Endothelial cell of umbilical vein (primary cell): ENCODE results near the gene GPR146. TPM values are rescaled to one million over a fixed set of nuclear protein-coding genes. Genes with fewer than 3 reads are reported as not detected.

Experiments used
- BruUV-seq: library from RNA; stranded (reverse); fragments of 400-500 nt; replicated peaks from 2 replicates; lab custom pipeline; 2021; lab: Mats Ljungman, UMichigan
- CTCF ChIA-PET: fragments of 300-600, 350-600 bp; sonication (Branson Sonifier 250); formaldehyde crosslinking; loops from one replicate; lab custom pipeline; 2021; ENCODE audit warnings: antibody characterized with exemption, inconsistent platforms; lab: Charles Lee
- POLR2A ChIA-PET: fragments of 300-600, 350-600 bp; sonication (Branson Sonifier 250); formaldehyde crosslinking; loops from one replicate; lab custom pipeline; 2021; ENCODE audit warnings: antibody characterized with exemption, inconsistent platforms; lab: Charles Lee
- DNase-seq: peaks from one replicate; pipeline ENCODE4 v3.0.0-alpha.2; 2011; ENCODE audit warnings: low read depth, low spot score
- FAIRE-seq: peaks from 2 replicates; lab custom pipeline; 2011; peaks lifted over from hg19 to GRCh38; lab: Jason Lieb, UNC
- H2AFZ ChIP-seq: 2 replicates; pipeline ENCODE4 v1.6.0; 2012; ENCODE audit warnings: low read depth, low read length, control low read depth, inconsistent platforms
- H3K27ac ChIP-seq: 2 replicates; pipeline ENCODE4 v1.5.1; 2011; ENCODE audit warnings: low read depth, mild to moderate bottlenecking, control low read depth, low read length, moderate library complexity; ENCODE audit not compliant: insufficient read depth
- H3K27me3 ChIP-seq, 2 experiments: 2 replicates each; pipeline versions ENCODE4 v1.6.0 to v1.6.1; 2011; ENCODE audit warnings: low read length in 2 of 2, mixed read lengths in 1 of 2; ENCODE audit not compliant: control insufficient read depth in 2 of 2, insufficient read depth in 2 of 2
- H3K36me3 ChIP-seq, 2 experiments: 2 replicates in 1 of 2; 3 replicates in 1 of 2; pipeline ENCODE4 v1.5.1; 2011; ENCODE audit warnings: low read length in 2 of 2, mild to moderate bottlenecking in 1 of 2, moderate library complexity in 1 of 2; ENCODE audit not compliant: control insufficient read depth in 2 of 2, insufficient read depth in 2 of 2; ENCODE audit errors: extremely low read depth in 1 of 2
- H3K4me1 ChIP-seq: 3 replicates; pipeline ENCODE4 v1.5.1; 2011; ENCODE audit warnings: mild to moderate bottlenecking, low read length; ENCODE audit not compliant: control insufficient read depth, insufficient read depth; ENCODE audit errors: extremely low read depth
- H3K4me2 ChIP-seq: 2 replicates; pipeline ENCODE4 v1.6.1; 2011; ENCODE audit warnings: low read length, control low read depth, mixed read lengths; ENCODE audit not compliant: insufficient read depth
- H3K4me3 ChIP-seq, 3 experiments: fragments of 200-600 bp in 1 of 3; sonication (generic), shearing (Covaris generic) in 1 of 3; replicated peaks in 1 of 3; 2 replicates each; pipeline ENCODE4 v1.5.1; 2011 to 2016; ENCODE audit warnings: control low read depth in 3 of 3, low read length in 3 of 3, mild to moderate bottlenecking in 2 of 3, inconsistent platforms in 1 of 3, low read depth in 1 of 3, moderate library complexity in 1 of 3; ENCODE audit not compliant: insufficient read depth in 1 of 3
- H3K79me2 ChIP-seq: 2 replicates; pipeline ENCODE4 v1.6.0; 2012; ENCODE audit warnings: low read length, inconsistent platforms; ENCODE audit not compliant: control insufficient read depth, insufficient read depth
- H3K9ac ChIP-seq: replicated peaks from 2 replicates; pipeline ENCODE3; 2011; ENCODE audit warnings: low read length, control low read depth; ENCODE audit not compliant: insufficient read depth; ENCODE audit errors: extremely low read depth
- H3K9me1 ChIP-seq: replicated peaks from 3 replicates; pipeline ENCODE4 v1.6.0; 2011; ENCODE audit warnings: mild to moderate bottlenecking, low read length; ENCODE audit not compliant: control insufficient read depth, insufficient read depth; ENCODE audit errors: extremely low read depth
- H3K9me3 ChIP-seq: replicated peaks from 2 replicates; pipeline ENCODE4 v1.5.1; 2012; ENCODE audit warnings: low read length, inconsistent platforms; ENCODE audit not compliant: control insufficient read depth, insufficient read depth
- H4K20me1 ChIP-seq: replicated peaks from 2 replicates; pipeline ENCODE3; 2011; ENCODE audit warnings: mild to moderate bottlenecking, low read length; ENCODE audit not compliant: control insufficient read depth, insufficient read depth; ENCODE audit errors: extremely low read depth
- CTCF ChIP-seq, 2 donors: IDR thresholded peaks; 1 replicate in 1 of 2; 2 replicates in 1 of 2; pipeline ENCODE4 v1.5.1; 2011; ENCODE audit warnings: low read length in 2 of 2, mild to moderate bottlenecking in 2 of 2, moderate library complexity in 2 of 2, control low read depth in 1 of 2, inconsistent platforms in 1 of 2, low read depth in 1 of 2; ENCODE audit not compliant: insufficient read depth in 1 of 2; ENCODE audit errors: extremely low read depth in 1 of 2
- EZH2 ChIP-seq: IDR thresholded peaks from 2 replicates; pipeline ENCODE4 v1.6.1; 2012; ENCODE audit warnings: borderline replicate concordance, low read depth, mild to moderate bottlenecking, moderate library complexity, low read length, inconsistent platforms; ENCODE audit not compliant: severe bottlenecking
- FOS ChIP-seq: IDR thresholded peaks from 2 replicates; pipeline ENCODE4 v1.6.1; 2011; ENCODE audit warnings: mild to moderate bottlenecking, low read length, moderate library complexity, borderline replicate concordance; ENCODE audit not compliant: insufficient read depth
- GATA2 ChIP-seq: IDR thresholded peaks from 2 replicates; pipeline ENCODE4 v1.7.0; 2011; ENCODE audit warnings: low read depth, mild to moderate bottlenecking, moderate library complexity, mixed read lengths, low read length; ENCODE audit not compliant: insufficient read length, insufficient read depth
- JUN ChIP-seq: IDR thresholded peaks from 2 replicates; pipeline ENCODE4 v1.6.1; 2011; ENCODE audit warnings: borderline replicate concordance, low read depth; ENCODE audit not compliant: insufficient read length, insufficient read depth
- MAX ChIP-seq: IDR thresholded peaks from 2 replicates; pipeline ENCODE4 v1.6.1; 2011; ENCODE audit not compliant: insufficient read depth, insufficient read length
- MYC ChIP-seq: IDR thresholded peaks from one replicate; pipeline ENCODE4 v1.6.1; 2011; ENCODE audit warnings: mild to moderate bottlenecking, low read depth, low read length
- POLR2A ChIP-seq: IDR thresholded peaks from 2 replicates; pipeline ENCODE4 v1.6.1; 2012; ENCODE audit warnings: low read depth, mild to moderate bottlenecking, control low read depth, low read length
- POLR2AphosphoS5 ChIP-seq: IDR thresholded peaks from 2 replicates; pipeline ENCODE4 v1.6.1; 2012; ENCODE audit warnings: low read depth, mild to moderate bottlenecking, control low read depth, low read length, moderate library complexity; ENCODE audit not compliant: insufficient read depth
- dilution Hi-C: fragments of 300-500 bp; cut with MboI; formaldehyde crosslinking; loops from one replicate; pipeline ENCODE4 v1.15.0; 2019; ENCODE audit warnings: low sequenced_read_pairs; ENCODE audit not compliant: extremely low pct_ligation_motif_present
- intact Hi-C: fragments of 100-400 bp; cut with micrococcal nuclease; formaldehyde crosslinking; loops from one replicate; pipeline ENCODE4 v1.10.0; 2022
- polyA plus RNA-seq, 4 experiments: library from polyadenylated mRNA; depleted of rRNA in 3 of 4; stranded (reverse) in 3 of 4; unstranded in 1 of 4; fragments of >200 nt; gene quantifications; 2 replicates each; pipeline versions ENCODE4 v1.2.1 to v1.2.3, GENCODE V29; 2011 to 2012; ENCODE audit warnings: missing spikeins in 1 of 4
- total RNA-seq: library from RNA; stranded (reverse); gene quantifications from 2 replicates; pipeline ENCODE4 v1.2.3, GENCODE V29; 2021

GPR146 gene
- total and polyA plus RNA-seq, 2 donors (not counting 3 experiments of a cell fraction or from before 2014, with no cell fraction given) = 18.5 to 44.8 TPM

GRCh38 chr7:1105189-1105588, 60.8 kb downstream of the GPR146 start:
- peaks cover 1% of the 10 kb centered on the region for H3K79me2 ChIP-seq
- no peaks in the 10 kb centered on the region for H3K9me1 ChIP-seq
- DNase-seq (no peak), FAIRE-seq (no peak)
- CTCF ChIA-PET = interaction anchor here (1.1 to 1.4 kb wide), 4 partner anchors 18 to 112 kb away, joined by 3 to 10 read pairs (median 5); partner anchors contain the start of gene GPER1
- intact Hi-C loops (no loop called here), dilution Hi-C loops (no loop called here)
- no peak overlapping the region for H3K27ac ChIP-seq
- POLR2A ChIA-PET = no interaction called here
- H4K20me1 ChIP-seq = no peaks in the 10 kb centered on the region
- H3K4me3 ChIP-seq = no peak overlapping the region
- H3K9ac ChIP-seq = no peak overlapping the region
- no peaks in the 10 kb centered on the region for H3K36me3 ChIP-seq
- H3K4me2 ChIP-seq = no peak overlapping the region
- no TSS peak for BruUV-seq
- H3K4me1 ChIP-seq = peaks cover 15% of the 10 kb centered on the region
- H2AFZ ChIP-seq = no peak overlapping the region
- H3K9me3 ChIP-seq = no peaks in the 10 kb centered on the region
- TF ChIP-seq POLR2A (no peak), MYC (no peak), CTCF (IDR thresholded peaks at IDR 0.05; ENCODE audit: extremely low read depth in 1 of 2, insufficient read depth in 1 of 2, low read depth in 1 of 2, low read length in 2 of 2) (no peak), MAX (no peak), GATA2 (no peak), FOS (no peak), POLR2AphosphoS5 (no peak), JUN (no peak), EZH2 (no peak)
- H3K27me3 ChIP-seq = no peaks in the 10 kb centered on the region
